CD14-positive monocyte (primary cell): ENCODE data around the gene RPN1. TPM values are rescaled to one million over a fixed set of nuclear protein-coding genes. Genes with fewer than 3 reads are reported as not detected.

Source experiments
- DNase-seq, 3 donors: peaks; one replicate each; pipeline ENCODE4 v3.0.0-alpha.2; 2011 to 2022
- H2AFZ ChIP-seq: 2 replicates; pipeline ENCODE4 v1.6.0; 2012; ENCODE audit warnings: mild to moderate bottlenecking, low read depth, low read length, inconsistent platforms; ENCODE audit not compliant: insufficient read depth, poor library complexity, severe bottlenecking
- H3K27ac ChIP-seq, 2 donors: 1 replicate in 1 of 2; 2 replicates in 1 of 2; pipeline ENCODE4 v1.5.1; 2012 to 2013; ENCODE audit warnings: low read length in 2 of 2, control low read depth in 1 of 2, inconsistent platforms in 1 of 2, low read depth in 1 of 2, mild to moderate bottlenecking in 1 of 2
- H3K27me3 ChIP-seq, 2 donors: one replicate each; pipeline versions ENCODE4 v1.6.0 to v1.6.1; 2011 to 2013; ENCODE audit warnings: low read length in 2 of 2; ENCODE audit not compliant: control insufficient read depth in 2 of 2, insufficient read depth in 2 of 2
- H3K36me3 ChIP-seq, 2 donors: replicated peaks in 1 of 2; 1 replicate in 1 of 2; 2 replicates in 1 of 2; pipeline versions ENCODE4 v1.5.1 to v1.6.1; 2012 to 2013; ENCODE audit warnings: low read length in 2 of 2, control low read depth in 1 of 2, inconsistent platforms in 1 of 2, mild to moderate bottlenecking in 1 of 2; ENCODE audit not compliant: insufficient read depth in 2 of 2, control insufficient read depth in 1 of 2
- H3K4me1 ChIP-seq, 2 donors: 1 replicate in 1 of 2; 2 replicates in 1 of 2; pipeline versions ENCODE4 v1.5.1 to v1.6.1; 2012 to 2013; ENCODE audit warnings: low read length in 2 of 2, control low read depth in 1 of 2, inconsistent platforms in 1 of 2, mild to moderate bottlenecking in 1 of 2, moderate library complexity in 1 of 2; ENCODE audit not compliant: insufficient read depth in 2 of 2, control insufficient read depth in 1 of 2
- H3K4me2 ChIP-seq: replicated peaks from 2 replicates; pipeline ENCODE3; 2012; ENCODE audit warnings: low read length, moderate library complexity, mild to moderate bottlenecking; ENCODE audit not compliant: poor library complexity, severe bottlenecking; ENCODE audit errors: extremely low read depth
- H3K4me3 ChIP-seq, 3 experiments: fragments of 200-600 bp in 1 of 3; sonication (generic) in 1 of 3; replicated peaks in 1 of 3; 1 replicate in 2 of 3; 2 replicates in 1 of 3; pipeline ENCODE4 v1.5.1; 2011 to 2013; ENCODE audit warnings: low read length in 3 of 3, mild to moderate bottlenecking in 3 of 3, control low read depth in 2 of 3, low read depth in 2 of 3, inconsistent platforms in 1 of 3, moderate library complexity in 1 of 3
- H3K79me2 ChIP-seq: 2 replicates; pipeline ENCODE4 v1.6.0; 2012; ENCODE audit warnings: mild to moderate bottlenecking, control low read depth, inconsistent platforms, low read length, moderate library complexity; ENCODE audit not compliant: insufficient read depth
- H3K9ac ChIP-seq: 2 replicates; pipeline ENCODE4 v1.6.0; 2017; ENCODE audit warnings: low read length, mild to moderate bottlenecking; ENCODE audit not compliant: insufficient read depth, poor library complexity, severe bottlenecking
- H3K9me3 ChIP-seq, 2 donors: replicated peaks in 1 of 2; 1 replicate in 1 of 2; 2 replicates in 1 of 2; pipeline versions ENCODE4 v1.5.1 to v1.6.1; 2012 to 2013; ENCODE audit warnings: low read length in 2 of 2, control low read depth in 1 of 2; ENCODE audit not compliant: control insufficient read depth in 1 of 2, insufficient read depth in 1 of 2
- H4K20me1 ChIP-seq: 2 replicates; pipeline ENCODE4 v1.6.0; 2012; ENCODE audit warnings: mild to moderate bottlenecking, low read length, control low read depth, moderate library complexity; ENCODE audit not compliant: insufficient read depth
- H3K27ac Mint-ChIP-seq, 7 donors: one replicate each; pipeline ENCODE4 v1.8.0; 2020; ENCODE audit warnings: mild to moderate bottlenecking in 7 of 7, mixed read lengths in 7 of 7, moderate library complexity in 6 of 7, inconsistent platforms in 2 of 7
- H3K27me3 Mint-ChIP-seq, 3 donors: one replicate each; pipeline ENCODE4 v1.8.0; 2021 to 2022; ENCODE audit warnings: low read depth in 3 of 3, mild to moderate bottlenecking in 3 of 3, mixed read lengths in 3 of 3, moderate library complexity in 3 of 3, inconsistent platforms in 1 of 3
- H3K36me3 Mint-ChIP-seq, 2 donors: one replicate each; pipeline ENCODE4 v1.8.0; 2020; ENCODE audit warnings: mixed read lengths in 2 of 2, inconsistent platforms in 1 of 2, mild to moderate bottlenecking in 1 of 2
- H3K4me1 Mint-ChIP-seq: one replicate; pipeline ENCODE4 v1.8.0; 2020; ENCODE audit warnings: mild to moderate bottlenecking, mixed read lengths
- H3K4me3 Mint-ChIP-seq, 2 donors: one replicate each; pipeline ENCODE4 v1.8.0; 2020; ENCODE audit warnings: mild to moderate bottlenecking in 2 of 2, mixed read lengths in 2 of 2, moderate library complexity in 1 of 2
- H3K9me3 Mint-ChIP-seq, 7 donors: one replicate each; pipeline ENCODE4 v1.8.0; 2020 to 2022; ENCODE audit warnings: mixed read lengths in 7 of 7, mild to moderate bottlenecking in 6 of 7, moderate library complexity in 6 of 7, inconsistent platforms in 2 of 7
- WGBS: methylation state at CpG from one replicate; pipeline ENCODE4 v1.1.5; 2013; ENCODE audit warnings: missing lambda C conversion rate; ENCODE audit not compliant: insufficient coverage; 5-methylcytosine and 5-hydroxymethylcytosine counted together
- intact Hi-C, 2 donors: fragments of 100-400 bp; cut with micrococcal nuclease; formaldehyde crosslinking; loops; one replicate each; pipeline versions ENCODE4 v1.15.0 to v1.15.1; 2023
- polyA plus RNA-seq, 3 donors: library from polyadenylated mRNA; depleted of rRNA in 1 of 3; unstranded in 2 of 3; stranded (reverse) in 1 of 3; fragments of 300-500 nt in 2 of 3; fragments of >200 nt in 1 of 3; fragmentation: Illumina TruSeq in 2 of 3; gene quantifications; 1 replicate in 2 of 3; 2 replicates in 1 of 3; pipeline ENCODE4 v1.2.3, GENCODE V29; 2012 to 2021
- TF ChIP-seq, protein P1 (sequence below): fragments of 200-600 bp; IDR thresholded peaks from one replicate; pipeline ENCODE4 v1.8.0; 2022; ENCODE audit warnings: antibody characterized with exemption, mild to moderate bottlenecking

The RPN1 gene
- polyA plus RNA-seq, 3 donors = 112 to 375 (median 354) TPM

DNA sequence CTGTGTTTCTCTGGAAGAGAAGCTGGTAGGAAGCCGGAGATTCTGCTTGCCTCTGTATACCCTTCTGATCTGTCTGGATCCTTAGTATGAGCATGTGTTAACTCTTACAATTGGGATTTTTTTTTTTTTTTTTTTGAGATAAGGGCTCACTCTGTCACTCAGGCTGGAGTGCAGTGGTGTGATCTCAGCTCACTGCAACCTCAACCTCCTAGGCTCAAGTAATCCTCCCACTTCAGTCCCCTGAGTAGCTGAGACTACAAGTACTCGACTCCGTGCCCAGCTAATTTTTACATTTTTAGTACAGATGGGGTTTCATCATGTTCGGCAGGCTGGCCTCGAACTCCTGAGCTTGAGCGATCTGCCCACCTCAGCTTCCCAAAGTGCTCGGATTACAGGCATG, 44.5 kb downstream of the RPN1 start:
- H3K4me2 ChIP-seq = no peak overlapping the region
- H2AFZ ChIP-seq = no peak overlapping the region
- H3K36me3 ChIP-seq = no peaks in the 10 kb centered on the region
- intact Hi-C loops = loop anchor here (2.0 to 10.0 kb wide), 5 partner anchors 109 to 511 kb away; partner anchors contain the start of gene GATA2 (in 1 of the 2)
- Mint-ChIP-seq H3K36me3 (peaks cover 0 to 2% of the 10 kb centered on the region in 2 donors), H3K27ac (no peak overlapping the region), H3K4me1 (peaks cover 47% of the 10 kb centered on the region), H3K9me3 (no peaks in the 10 kb centered on the region), H3K4me3 (no peak overlapping the region), H3K27me3 (peaks cover 3 to 6% (median 5%) of the 10 kb centered on the region in 3 donors)
- no peak overlapping the region for H3K9ac ChIP-seq
- H4K20me1 ChIP-seq = no peaks in the 10 kb centered on the region
- peaks cover 42 to 54% of the 10 kb centered on the region in 2 donors for H3K4me1 ChIP-seq
- H3K4me3 ChIP-seq = no peak overlapping the region
- H3K9me3 ChIP-seq = no peaks in the 10 kb centered on the region
- 83% methylated on average over 6 of the region's 7 CpGs for WGBS
- no peak overlapping the region for H3K27ac ChIP-seq
- H3K27me3 ChIP-seq = no peaks in the 10 kb centered on the region
- no peaks in the 10 kb centered on the region for H3K79me2 ChIP-seq
- TF ChIP-seq, protein P1, sequence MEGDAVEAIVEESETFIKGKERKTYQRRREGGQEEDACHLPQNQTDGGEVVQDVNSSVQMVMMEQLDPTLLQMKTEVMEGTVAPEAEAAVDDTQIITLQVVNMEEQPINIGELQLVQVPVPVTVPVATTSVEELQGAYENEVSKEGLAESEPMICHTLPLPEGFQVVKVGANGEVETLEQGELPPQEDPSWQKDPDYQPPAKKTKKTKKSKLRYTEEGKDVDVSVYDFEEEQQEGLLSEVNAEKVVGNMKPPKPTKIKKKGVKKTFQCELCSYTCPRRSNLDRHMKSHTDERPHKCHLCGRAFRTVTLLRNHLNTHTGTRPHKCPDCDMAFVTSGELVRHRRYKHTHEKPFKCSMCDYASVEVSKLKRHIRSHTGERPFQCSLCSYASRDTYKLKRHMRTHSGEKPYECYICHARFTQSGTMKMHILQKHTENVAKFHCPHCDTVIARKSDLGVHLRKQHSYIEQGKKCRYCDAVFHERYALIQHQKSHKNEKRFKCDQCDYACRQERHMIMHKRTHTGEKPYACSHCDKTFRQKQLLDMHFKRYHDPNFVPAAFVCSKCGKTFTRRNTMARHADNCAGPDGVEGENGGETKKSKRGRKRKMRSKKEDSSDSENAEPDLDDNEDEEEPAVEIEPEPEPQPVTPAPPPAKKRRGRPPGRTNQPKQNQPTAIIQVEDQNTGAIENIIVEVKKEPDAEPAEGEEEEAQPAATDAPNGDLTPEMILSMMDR = no peak
- no peak for DNase-seq

DNA sequence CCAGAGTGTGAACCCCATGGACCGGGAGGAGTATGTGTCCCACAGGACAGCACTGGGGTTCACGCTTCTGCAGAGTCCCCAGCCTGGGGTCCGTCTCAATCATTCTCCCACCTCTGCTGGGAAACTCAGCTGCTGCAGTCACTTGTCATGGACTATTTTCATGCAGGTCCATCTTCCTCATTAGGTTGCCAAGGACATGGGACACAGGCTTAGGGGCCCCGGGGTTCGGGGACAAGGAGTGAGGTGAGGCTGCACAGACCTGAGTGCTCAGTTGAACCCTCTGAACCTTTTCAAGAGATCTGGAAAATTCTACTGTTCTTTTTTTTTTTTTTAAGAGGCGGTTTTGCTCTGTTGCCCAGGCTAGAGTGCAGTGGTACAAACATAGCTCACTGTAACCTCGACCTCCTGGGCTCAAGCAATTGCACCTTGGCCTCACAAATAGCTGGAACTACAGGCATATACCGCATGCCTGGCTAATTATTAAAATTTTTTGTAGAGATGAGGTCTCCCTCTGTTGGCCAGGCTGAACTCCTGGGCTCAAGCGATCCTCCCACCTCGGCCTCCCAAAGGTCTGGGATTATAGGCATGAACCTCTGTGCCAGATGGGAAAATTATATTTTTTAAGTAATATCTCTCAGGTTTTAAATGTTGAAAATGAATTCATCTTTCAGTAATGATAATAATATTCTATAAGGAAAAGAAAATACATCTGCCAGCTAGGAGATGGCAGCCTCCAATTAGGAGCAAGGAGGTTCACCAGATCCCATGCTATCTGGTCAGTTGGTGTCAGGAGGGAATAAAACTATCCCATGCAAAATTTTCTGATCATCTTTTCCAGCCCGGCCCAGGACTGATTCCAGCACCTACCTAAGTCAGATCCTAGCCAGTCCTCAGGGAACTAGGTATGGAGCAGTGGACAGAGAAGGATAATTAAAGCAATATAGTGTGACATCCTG, 45.2 kb downstream of the RPN1 start:
- Histone ChIP-seq H3K36me3 (no peaks in the 10 kb centered on the region), H3K27me3 (no peaks in the 10 kb centered on the region), H3K4me2 (no peak overlapping the region), H3K79me2 (no peaks in the 10 kb centered on the region), H3K27ac (no peak overlapping the region), H3K4me1 (peaks cover 42 to 56% of the 10 kb centered on the region in 2 donors), H3K9me3 (no peaks in the 10 kb centered on the region), H3K9ac (no peak overlapping the region), H3K4me3 (no peak overlapping the region), H2AFZ (no peak overlapping the region), H4K20me1 (no peaks in the 10 kb centered on the region)
- Mint-ChIP-seq H3K27ac (no peak overlapping the region), H3K36me3 (peaks cover 0 to 2% of the 10 kb centered on the region in 2 donors), H3K9me3 (no peaks in the 10 kb centered on the region), H3K4me1 (peaks cover 49% of the 10 kb centered on the region), H3K4me3 (no peak overlapping the region), H3K27me3 (peaks cover 4 to 6% (median 5%) of the 10 kb centered on the region in 3 donors)
- DNase-seq = no peak
- intact Hi-C loops = loop anchor here (2.0 to 10.0 kb wide), 5 partner anchors 108 to 511 kb away; partner anchors contain the start of gene GATA2 (in 1 of the 2)
- TF ChIP-seq, protein P1 = no peak
- WGBS = 81% methylated on average over 5 of the region's 11 CpGs
